H9 (cell line): Measurements from ENCODE around the gene SNRNP70. TPM values are rescaled to one million over a fixed set of nuclear protein-coding genes. Genes with fewer than 3 reads are reported as not detected.
A peak's percentile ranks its signal among the peaks of the same experiment; 100 is the strongest.
"Not testable (repeated sequence)": the region's sequence is repeated elsewhere in the genome, so short reads cannot be mapped to it uniquely, and the experiment has no call there.

Source experiments
- DNase-seq: peaks from one replicate; pipeline ENCODE4 v3.0.0-alpha.2; 2017
- H2AFZ ChIP-seq: one replicate; pipeline ENCODE4 v1.6.1; 2013; ENCODE audit warnings: mild to moderate bottlenecking, low read length, control low read depth, moderate library complexity
- H2AK5ac ChIP-seq: 2 replicates; pipeline ENCODE4 v1.6.1; 2013; ENCODE audit warnings: low read length, control low read depth, mixed read lengths; ENCODE audit not compliant: insufficient read length
- H2BK120ac ChIP-seq: one replicate; pipeline ENCODE4 v1.6.1; 2013; ENCODE audit warnings: low read depth, mild to moderate bottlenecking, low read length, control low read depth, inconsistent platforms; ENCODE audit not compliant: poor library complexity, severe bottlenecking
- H2BK12ac ChIP-seq: 2 replicates; pipeline ENCODE4 v1.6.1; 2013; ENCODE audit warnings: low read length, control low read depth, mixed read lengths, low read depth; ENCODE audit not compliant: insufficient read length
- H2BK15ac ChIP-seq: 2 replicates; pipeline ENCODE4 v1.6.1; 2013; ENCODE audit warnings: low read depth, low read length, control low read depth
- H2BK20ac ChIP-seq: one replicate; pipeline ENCODE4 v1.6.1; 2013; ENCODE audit warnings: low read depth, mild to moderate bottlenecking, low read length, control low read depth, inconsistent platforms; ENCODE audit not compliant: poor library complexity, severe bottlenecking
- H2BK5ac ChIP-seq: 2 replicates; pipeline ENCODE4 v1.6.1; 2013; ENCODE audit warnings: low read length, control low read depth, mixed read lengths; ENCODE audit not compliant: insufficient read length
- H3K14ac ChIP-seq: 2 replicates; pipeline ENCODE4 v1.6.1; 2013; ENCODE audit warnings: low read length, control low read depth; ENCODE audit not compliant: insufficient read depth
- H3K18ac ChIP-seq: 2 replicates; pipeline ENCODE4 v1.6.1; 2013; ENCODE audit warnings: low read depth, mild to moderate bottlenecking, mixed read lengths, low read length, control low read depth; ENCODE audit not compliant: insufficient read length
- H3K23ac ChIP-seq: 2 replicates; pipeline ENCODE4 v1.6.1; 2013; ENCODE audit warnings: low read length, control low read depth, mixed read lengths, low read depth; ENCODE audit not compliant: insufficient read length
- H3K23me2 ChIP-seq: 2 replicates; pipeline ENCODE4 v1.6.1; 2013; ENCODE audit warnings: low read depth, mild to moderate bottlenecking, mixed read lengths, low read length, control low read depth; ENCODE audit not compliant: insufficient read length, poor library complexity, severe bottlenecking
- H3K27ac ChIP-seq: 2 replicates; pipeline ENCODE4 v1.5.1; 2013; ENCODE audit warnings: low read length, control low read depth, mixed read lengths, low read depth; ENCODE audit not compliant: insufficient read length
- H3K27me3 ChIP-seq: 2 replicates; pipeline ENCODE4 v1.6.1; 2013; ENCODE audit warnings: low read length, control low read depth, inconsistent platforms; ENCODE audit not compliant: insufficient read depth
- H3K4ac ChIP-seq: 2 replicates; pipeline ENCODE4 v1.6.1; 2013; ENCODE audit warnings: low read depth, mild to moderate bottlenecking, control low read depth, inconsistent platforms, low read length, moderate library complexity
- H3K4me1 ChIP-seq: 2 replicates; pipeline ENCODE4 v1.6.1; 2013; ENCODE audit warnings: low read length, control low read depth, inconsistent platforms; ENCODE audit not compliant: insufficient read depth
- H3K4me2 ChIP-seq: 2 replicates; pipeline ENCODE4 v1.6.1; 2013; ENCODE audit warnings: low read length, control low read depth, mixed read lengths; ENCODE audit not compliant: insufficient read length, insufficient read depth
- H3K56ac ChIP-seq: 2 replicates; pipeline ENCODE4 v1.6.1; 2013; ENCODE audit warnings: low read depth, mild to moderate bottlenecking, mixed read lengths, low read length, control low read depth; ENCODE audit not compliant: insufficient read length
- H3K79me1 ChIP-seq: 2 replicates; pipeline ENCODE4 v1.6.1; 2013; ENCODE audit warnings: low read depth, mild to moderate bottlenecking, moderate library complexity, low read length, control low read depth, inconsistent platforms; ENCODE audit not compliant: insufficient read depth, poor library complexity, severe bottlenecking
- H3K79me2 ChIP-seq: 2 replicates; pipeline ENCODE4 v1.6.1; 2013; ENCODE audit warnings: low read length, control low read depth, inconsistent platforms; ENCODE audit not compliant: insufficient read depth
- H3K9ac ChIP-seq: 2 replicates; pipeline ENCODE4 v1.6.1; 2013; ENCODE audit warnings: low read length, control low read depth, mixed read lengths; ENCODE audit not compliant: insufficient read length; ENCODE audit errors: extremely low read depth
- H3K9me3 ChIP-seq: one replicate; pipeline ENCODE4 v1.6.1; 2013; ENCODE audit warnings: low read depth, low read length, inconsistent platforms; ENCODE audit not compliant: control insufficient read depth
- H3T11ph ChIP-seq: one replicate; pipeline ENCODE4 v1.6.1; 2013; ENCODE audit warnings: mild to moderate bottlenecking, low read length, control low read depth, inconsistent platforms
- H4K20me1 ChIP-seq: one replicate; pipeline ENCODE4 v1.6.1; 2013; ENCODE audit not compliant: control insufficient read depth, insufficient read length, insufficient read depth
- H4K5ac ChIP-seq: 2 replicates; pipeline ENCODE4 v1.6.1; 2013; ENCODE audit warnings: low read depth, mild to moderate bottlenecking, mixed read lengths, low read length, control low read depth; ENCODE audit not compliant: insufficient read length
- H4K8ac ChIP-seq: replicated peaks from 2 replicates; pipeline ENCODE4 v1.6.1; 2013; ENCODE audit warnings: low read length, control low read depth, mixed read lengths, low read depth; ENCODE audit not compliant: insufficient read length
- H4K91ac ChIP-seq: 2 replicates; pipeline ENCODE4 v1.6.1; 2013; ENCODE audit warnings: low read depth, mild to moderate bottlenecking, moderate library complexity, mixed read lengths, low read length, control low read depth; ENCODE audit not compliant: insufficient read length
- H3K27ac Mint-ChIP-seq, 3 experiments: 2 replicates in 2 of 3; 3 replicates in 1 of 3; pipeline ENCODE4 v1.8.0; 2020 to 2021; ENCODE audit warnings: mixed read lengths in 3 of 3, mild to moderate bottlenecking in 1 of 3, moderate library complexity in 1 of 3
- H3K27me3 Mint-ChIP-seq: 2 replicates; pipeline ENCODE4 v1.8.0; 2021; ENCODE audit warnings: low read depth, mild to moderate bottlenecking, moderate library complexity, mixed read lengths
- H3K36me3 Mint-ChIP-seq, 3 experiments: 2 replicates in 2 of 3; 3 replicates in 1 of 3; pipeline ENCODE4 v1.8.0; 2020 to 2021; ENCODE audit warnings: low read depth in 3 of 3, mixed read lengths in 3 of 3; ENCODE audit not compliant: insufficient read depth in 1 of 3
- H3K4me1 Mint-ChIP-seq, 2 experiments: 2 replicates each; pipeline ENCODE4 v1.8.0; 2020; ENCODE audit warnings: mixed read lengths in 2 of 2
- H3K4me3 Mint-ChIP-seq, 2 experiments: 2 replicates in 1 of 2; 3 replicates in 1 of 2; pipeline ENCODE4 v1.8.0; 2020 to 2021; ENCODE audit warnings: mild to moderate bottlenecking in 2 of 2, mixed read lengths in 2 of 2, moderate library complexity in 1 of 2
- H3K9me3 Mint-ChIP-seq, 2 experiments: 2 replicates in 1 of 2; 3 replicates in 1 of 2; pipeline ENCODE4 v1.8.0; 2020; ENCODE audit warnings: mild to moderate bottlenecking in 2 of 2, mixed read lengths in 2 of 2, moderate library complexity in 1 of 2
- CTCF ChIP-seq: fragments of 200-600 bp; sonication (generic); conservative IDR thresholded peaks from 3 replicates; pipeline ENCODE4 v1.8.0; 2021; ENCODE audit warnings: antibody characterized with exemption, mild to moderate bottlenecking
- WGBS: extraction: QIAGEN DNeasy Blood & Tissue Kit; methylation state at CpG from one replicate; pipeline ENCODE4 v1.1.7; 2013; ENCODE audit warnings: missing lambda C conversion rate, low lambda C conversion rate, mixed read lengths; ENCODE audit not compliant: insufficient read length; ENCODE audit errors: extremely low coverage; 5-methylcytosine and 5-hydroxymethylcytosine counted together
- total RNA-seq: library from RNA; stranded (reverse); gene quantifications from 2 replicates; pipeline ENCODE4 v1.2.1, GENCODE V29; 2021

The SNRNP70 gene
- total RNA-seq, 1 experiment from 2014 or later, result 295 TPM

GRCh38 chr19:49074869-49075268 lies 10.4 kb upstream of the SNRNP70 start:
- H3K23me2 ChIP-seq, H2BK20ac ChIP-seq, H4K5ac ChIP-seq, H3K79me2 ChIP-seq, H2BK15ac ChIP-seq, H3K4ac ChIP-seq, H2BK12ac ChIP-seq, H4K91ac ChIP-seq, H4K20me1 ChIP-seq, H3K9me3 Mint-ChIP-seq, H3K27ac Mint-ChIP-seq, H2AFZ ChIP-seq, H3K9ac ChIP-seq, H3K27ac ChIP-seq, H3K18ac ChIP-seq, H2BK120ac ChIP-seq, H3K79me1 ChIP-seq, H2BK5ac ChIP-seq, H3K56ac ChIP-seq, H3K36me3 Mint-ChIP-seq, H4K8ac ChIP-seq, H3T11ph ChIP-seq, H3K4me2 ChIP-seq, H3K4me3 Mint-ChIP-seq, H3K9me3 ChIP-seq, H3K14ac ChIP-seq, H3K4me1 ChIP-seq, H3K23ac ChIP-seq, H2AK5ac ChIP-seq: not testable (repeated sequence)
- H3K27me3 ChIP-seq, result peaks cover 26% of the 10 kb centered on the region
- Mint-ChIP-seq H3K27me3 (peaks cover 68% of the 10 kb centered on the region), H3K4me1 (peaks cover 4 to 20% of the 10 kb centered on the region in 2 experiments; a peak in 3 of 4 replicates)
- DNase-seq, result peak; percentile 57
- WGBS, result no CpG with 5 or more reads among the region's 9 CpGs
- peak; percentile 75 for TF ChIP-seq CTCF
